K562 (cell line): ENCODE measurements around the gene ZBTB26. TPM values are rescaled to one million over a fixed set of nuclear protein-coding genes. Genes with fewer than 3 reads are reported as not detected.
A peak's percentile ranks its signal among the peaks of the same experiment; 100 is the strongest.

Experiments
- ARID1B ChIP-seq: fragments of 450-650 bp; IDR thresholded peaks from 2 replicates; pipeline ENCODE4 v1.6.1; 2016; ENCODE audit warnings: antibody characterized with exemption, mild to moderate bottlenecking, inconsistent platforms
- BCOR ChIP-seq: fragments of 450-650 bp; IDR thresholded peaks from 2 replicates; pipeline ENCODE4 v1.6.1; 2016
- FOXK1 ChIP-seq: sonication (generic); formaldehyde crosslinking; IDR thresholded peaks from 2 replicates; pipeline ENCODE4 v1.8.0; 2022; ENCODE audit warnings: missing genetic modification reagents, mild to moderate bottlenecking, borderline replicate concordance
- HMGXB4 ChIP-seq: sonication (generic); formaldehyde crosslinking; IDR thresholded peaks from 2 replicates; pipeline ENCODE4 v1.8.1; 2023; ENCODE audit warnings: mild to moderate bottlenecking, missing genetic modification reagents
- ID3 ChIP-seq, 2 experiments: fragments of 250-450 bp in 1 of 2; fragments of 450-650 bp in 1 of 2; sonication (Bioruptor Pico) in 1 of 2; IDR thresholded peaks; 2 replicates each; pipeline versions ENCODE4 v1.6.1 to v1.8.0; 2016 to 2021; ENCODE audit warnings: mild to moderate bottlenecking in 2 of 2, moderate library complexity in 2 of 2, missing compliant biosample characterization in 1 of 2, missing genetic modification characterization in 1 of 2
- KHSRP ChIP-seq: fragments of 450-650 bp; IDR thresholded peaks from 2 replicates; pipeline ENCODE4 v1.6.1; 2017
- RFX5 ChIP-seq: IDR thresholded peaks from 2 replicates; pipeline ENCODE4 v1.6.1; 2011; ENCODE audit warnings: low read depth, mild to moderate bottlenecking, improper control_type of control experiment, low read length
- RFX7 ChIP-seq: fragments of 250-450 bp; sonication (Bioruptor Pico); IDR thresholded peaks from 2 replicates; pipeline ENCODE4 v1.5.1; 2021; ENCODE audit warnings: mild to moderate bottlenecking
- SIX5 ChIP-seq, 2 experiments: IDR thresholded peaks; 2 replicates each; pipeline ENCODE4 v1.6.1; 2011; ENCODE audit warnings: low read length in 2 of 2, borderline replicate concordance in 1 of 2, low read depth in 1 of 2, mild to moderate bottlenecking in 1 of 2, moderate library complexity in 1 of 2; ENCODE audit not compliant: insufficient read depth in 1 of 2
- SP1 ChIP-seq: sonication (generic); formaldehyde crosslinking; IDR thresholded peaks from 2 replicates; pipeline ENCODE4 v1.8.1; 2022; ENCODE audit warnings: mild to moderate bottlenecking, missing genetic modification reagents
- TFE3 ChIP-seq: fragments of 450-650 bp; formaldehyde crosslinking; IDR thresholded peaks from 2 replicates; pipeline ENCODE4 v1.4.0; 2020; ENCODE audit warnings: mild to moderate bottlenecking, mixed read lengths
- ZBTB5 ChIP-seq: fragments of 450-650 bp; IDR thresholded peaks from 2 replicates; pipeline ENCODE4 v1.6.1; 2017; ENCODE audit warnings: antibody characterized with exemption
- ZNF133 ChIP-seq: fragments of 250-450 bp; sonication (Bioruptor Pico); IDR thresholded peaks from 2 replicates; pipeline ENCODE4 v1.4.0; 2020; ENCODE audit warnings: mild to moderate bottlenecking
- ZNF143 ChIP-seq: sonication (generic); formaldehyde crosslinking; IDR thresholded peaks from 2 replicates; pipeline ENCODE4 v1.9.0; 2022; ENCODE audit warnings: mild to moderate bottlenecking, missing genetic modification reagents
- ZNF165 ChIP-seq: fragments of 250-450 bp; sonication (Bioruptor Pico); IDR thresholded peaks from 2 replicates; pipeline ENCODE4 v1.4.0; 2020; ENCODE audit warnings: borderline replicate concordance
- ZNF174 ChIP-seq: fragments of 250-450 bp; sonication (Bioruptor Pico); IDR thresholded peaks from 2 replicates; pipeline ENCODE4 v1.4.0; 2020; ENCODE audit warnings: mild to moderate bottlenecking
- ZNF785 ChIP-seq: fragments of 250-450 bp; sonication (Bioruptor Pico); IDR thresholded peaks from 2 replicates; pipeline ENCODE4 v1.4.0; 2020; ENCODE audit warnings: mild to moderate bottlenecking
- polyA plus RNA-seq, 8 experiments: library from polyadenylated mRNA; depleted of rRNA in 4 of 8; stranded (reverse) in 5 of 8; unstranded in 3 of 8; fragments of >200 nt; fragmentation: Nextera tagmentation in 2 of 8; fragmentation: Illumina TruSeq in 1 of 8; extraction: Ambion mirVana in 2 of 8; extraction: Trizol in 1 of 8; gene quantifications; 2 replicates each; pipeline versions ENCODE4 v1.2.1 to v1.2.3, GENCODE V29; 2011 to 2014; ENCODE audit warnings: inconsistent platforms in 1 of 8, missing spikeins in 1 of 8
- total RNA-seq, 7 experiments: library from RNA; depleted of rRNA in 6 of 7; stranded (reverse); fragments of >200 nt in 6 of 7; fragmentation: Illumina TruSeq in 2 of 7; extraction: Trizol in 2 of 7; gene quantifications; 2 replicates each; pipeline versions ENCODE4 v1.2.1 to v1.2.3, GENCODE V29; 2011 to 2021; ENCODE audit warnings: low replicate concordance in 1 of 7
- TF ChIP-seq, protein P1 (sequence below): fragments of 450-650 bp; formaldehyde crosslinking; IDR thresholded peaks from 2 replicates; pipeline ENCODE4 v1.4.0; 2022; ENCODE audit warnings: missing genetic modification characterization

The ZBTB26 gene
- total and polyA plus RNA-seq, 9 of the 15 experiments (the other 6 are each of a cell fraction or from before 2014, with no cell fraction given): 2.4 to 20.7 (median 5.0) TPM

- TF ChIP-seq TFE3 (CRISPR knock-in tag) (peak; percentile 100), ZNF143 (CRISPR knock-in tag) (peak; percentile 88), SIX5 (IDR thresholded peaks at IDR 0.05; ENCODE audit: borderline replicate concordance in 1 of 2, insufficient read depth in 1 of 2, low read depth in 1 of 2, low read length in 2 of 2) (peak; percentile 49 to 51; a peak in 3 of 4 replicates), ZNF133 (no peak), ZBTB5 (no peak), RFX5 (no peak), ZNF174 (CRISPR knock-in tag) (no peak), BCOR (no peak), RFX7 (CRISPR knock-in tag) (no peak), ZNF165 (0 out of 2 replicates have a peak, but pooled peaks have one; percentile 63), KHSRP (no peak), FOXK1 (no peak), ID3 (CRISPR knock-in tag; IDR thresholded peaks at IDR 0.05) (no peak), ID3 (tag; IDR thresholded peaks at IDR 0.05) (0 out of 2 replicates have a peak, but pooled peaks have one; percentile 21), ARID1B (peak; percentile 7; the same call in 1 of the 2 replicates), HMGXB4 (CRISPR knock-in tag) (no peak; the same call in 1 of the 2 replicates), SP1 (CRISPR knock-in tag) (peak; percentile 69; the same call in 1 of the 2 replicates), ZNF785 (no peak)
- TF ChIP-seq, protein P1, sequence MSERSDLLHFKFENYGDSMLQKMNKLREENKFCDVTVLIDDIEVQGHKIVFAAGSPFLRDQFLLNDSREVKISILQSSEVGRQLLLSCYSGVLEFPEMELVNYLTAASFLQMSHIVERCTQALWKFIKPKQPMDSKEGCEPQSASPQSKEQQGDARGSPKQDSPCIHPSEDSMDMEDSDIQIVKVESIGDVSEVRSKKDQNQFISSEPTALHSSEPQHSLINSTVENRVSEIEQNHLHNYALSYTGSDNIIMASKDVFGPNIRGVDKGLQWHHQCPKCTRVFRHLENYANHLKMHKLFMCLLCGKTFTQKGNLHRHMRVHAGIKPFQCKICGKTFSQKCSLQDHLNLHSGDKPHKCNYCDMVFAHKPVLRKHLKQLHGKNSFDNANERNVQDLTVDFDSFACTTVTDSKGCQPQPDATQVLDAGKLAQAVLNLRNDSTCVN (CRISPR knock-in tag): no peak
These were observed 26.2 kb downstream of the ZBTB26 start, which contains the start of gene RC3H2 (continued) for GRCh38 chr9:122904823-122905710.
